HG03469 (cell line): ENCODE measurements around the gene TACR1.
"Not testable (repeated sequence)": the region's sequence is repeated elsewhere in the genome, so short reads cannot be mapped to it uniquely, and the experiment has no call there.

Experiments used
- ATAC-seq: cut with Tn5 transposase; IDR thresholded peaks from one replicate; pipeline ENCODE4 v1.9.1; 2021; ENCODE audit warnings: mild to moderate bottlenecking, moderate library complexity, moderate number of reproducible peaks; ENCODE audit not compliant: unreplicated experiment

Gene TACR1

GRCh38 chr2:75199428-75200011 is at the start of gene TACR1:
TSS of gene TACR1 (minus strand) at chr2:75199520. CDS start at chr2:75198934, 586 bp downstream.
- peak; percentile 58 for ATAC-seq

- not testable (repeated sequence) for ATAC-seq
These were observed 49.3 kb upstream of the TACR1 start for GRCh38 chr2:75248581-75248980.

GRCh38 chr2:75246441-75247167 is 47.3 kb upstream of the TACR1 start:
- no peak for ATAC-seq

GRCh38 chr2:75243219-75243618 is 43.9 kb upstream of the TACR1 start:
- no peak for ATAC-seq

- no peak for ATAC-seq
These were observed 42.4 kb upstream of the TACR1 start for GRCh38 chr2:75241696-75242095.

- ATAC-seq: no peak
These were observed 39.5 kb upstream of the TACR1 start for GRCh38 chr2:75238670-75239330.

GRCh38 chr2:75237296-75237695 is 38.0 kb upstream of the TACR1 start:
- ATAC-seq: no peak

- ATAC-seq: no peak
These were observed 34.6 kb upstream of the TACR1 start for GRCh38 chr2:75233965-75234364.

- no peak for ATAC-seq
These were observed 27.3 kb upstream of the TACR1 start for GRCh38 chr2:75226617-75227016.

GRCh38 chr2:75226099-75226498 is 26.8 kb upstream of the TACR1 start:
- no peak for ATAC-seq

GRCh38 chr2:75224636-75225094 is 25.3 kb upstream of the TACR1 start:
- no peak for ATAC-seq

GRCh38 chr2:75222527-75222926 is 23.2 kb upstream of the TACR1 start:
- ATAC-seq: no peak

- no peak for ATAC-seq
These were observed 22.5 kb upstream of the TACR1 start for GRCh38 chr2:75221862-75222261.

GRCh38 chr2:75219213-75219612 is 19.9 kb upstream of the TACR1 start:
- ATAC-seq: not testable (repeated sequence)

GRCh38 chr2:75211266-75211770 is 12.0 kb upstream of the TACR1 start:
- no peak for ATAC-seq

GRCh38 chr2:75210409-75210808 is 11.1 kb upstream of the TACR1 start:
- no peak for ATAC-seq

- no peak for ATAC-seq
These were observed 9.4 kb upstream of the TACR1 start for GRCh38 chr2:75208738-75209137.

GRCh38 chr2:75204833-75205232 is 5.5 kb upstream of the TACR1 start:
- no peak for ATAC-seq

- no peak for ATAC-seq
These were observed 3.0 kb upstream of the TACR1 start for GRCh38 chr2:75202359-75202758.

GRCh38 chr2:75200140-75201096 is 1.1 kb upstream of the TACR1 start:
- no peak for ATAC-seq
